GM12873 (cell line): ENCODE data around the gene CCL21.

Source experiments
- CTCF ChIP-seq: IDR thresholded peaks from 2 replicates; pipeline ENCODE4 v1.5.1; 2012; ENCODE audit warnings: low read depth, mild to moderate bottlenecking, moderate library complexity, low read length, control low read depth; ENCODE audit not compliant: insufficient read depth; ENCODE audit errors: missing control alignments

CCL21 gene

GRCh38 chr9:34734720-34735119, 24.8 kb upstream of the CCL21 start:
- TF ChIP-seq CTCF: no peak

- no peak for TF ChIP-seq CTCF
Observed at GRCh38 chr9:34732886-34733285, 22.9 kb upstream of the CCL21 start.

- TF ChIP-seq CTCF: no peak
Observed at GRCh38 chr9:34732478-34732877, 22.5 kb upstream of the CCL21 start.

- no peak for TF ChIP-seq CTCF
Observed at GRCh38 chr9:34723141-34723540, 13.2 kb upstream of the CCL21 start.

- no peak for TF ChIP-seq CTCF
Observed at GRCh38 chr9:34719021-34719768, 9.3 kb upstream of the CCL21 start.

- no peak for TF ChIP-seq CTCF
Observed at GRCh38 chr9:34717996-34718614, 8.2 kb upstream of the CCL21 start.

- TF ChIP-seq CTCF: no peak
Observed at GRCh38 chr9:34716711-34717110, 6.8 kb upstream of the CCL21 start.
